Measurements from ENCODE around the gene CLPTM1.

DNA sequence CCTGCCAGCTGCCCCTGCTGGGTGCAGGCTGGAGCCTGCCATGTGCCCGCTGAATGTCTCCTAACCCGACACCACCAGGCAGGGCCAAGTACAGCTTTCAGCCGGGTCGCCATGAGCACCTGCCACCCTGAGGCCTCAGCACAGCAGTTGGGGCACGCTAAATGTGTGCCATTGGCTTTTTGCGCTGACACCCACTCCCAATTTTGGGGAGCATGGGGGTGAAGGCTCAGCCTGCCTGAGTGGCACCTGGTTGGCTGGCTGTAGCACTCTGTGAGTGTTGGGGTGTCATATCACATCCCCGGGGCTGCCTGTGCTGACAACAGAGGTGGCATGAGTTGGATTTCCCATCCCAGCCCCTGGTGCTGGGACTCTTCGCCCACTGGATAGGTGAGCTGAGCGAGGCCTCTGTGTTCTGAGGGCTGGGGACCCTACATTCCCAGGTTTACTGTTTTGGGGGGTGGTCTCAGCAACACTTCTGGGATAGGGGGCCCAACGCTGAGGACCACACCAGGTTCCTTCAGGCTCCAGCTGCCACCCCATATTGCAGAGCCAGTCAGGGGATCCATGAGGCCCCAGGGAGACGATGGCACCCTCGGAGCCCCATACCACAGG, 38.9 kb downstream of the CLPTM1 start:
- TF ChIP-seq CTCF (IDR thresholded peaks at IDR 0.05 in 8 of 11, conservative IDR thresholded peaks at IDR 0.05 in 3 of 11) (no peak), POLR2AphosphoS5 (IDR thresholded peaks at IDR 0.05) (peak in 2 of 3 donors; percentile 14 to 58), POLR2A (IDR thresholded peaks at IDR 0.05) (no peak)

Data from spleen (tissue), 7 donors.